ENCODE measurements around the gene HPSE2.

DNA sequence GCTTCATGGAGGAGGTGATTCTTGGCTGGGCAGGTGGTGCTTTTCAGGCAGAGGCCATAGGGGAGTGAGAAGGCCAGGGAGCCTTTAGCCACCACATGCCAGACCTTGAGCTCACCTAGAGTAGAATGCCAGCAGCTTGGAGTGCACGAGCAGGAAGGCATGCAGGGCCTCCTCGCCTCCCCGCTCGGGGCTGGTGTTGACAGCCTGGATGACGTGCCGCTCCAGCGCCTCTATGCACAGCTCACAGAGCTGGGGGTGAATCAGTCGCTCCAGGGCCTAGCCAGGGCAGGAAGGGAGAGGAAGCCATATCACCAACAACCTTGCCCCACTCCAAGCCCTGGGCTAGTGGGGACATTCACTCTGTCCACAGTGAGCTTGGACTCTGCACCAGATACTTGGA is 804.6 kb downstream of the HPSE2 start:
- TF ChIP-seq TOX (CRISPR knock-in tag; IDR thresholded peaks at IDR 0.05; ENCODE audit: borderline replicate concordance) (no peak), ZC3H10 (CRISPR knock-in tag; IDR thresholded peaks at IDR 0.05) (no peak), RARB (CRISPR knock-in tag; IDR thresholded peaks at IDR 0.05) (no peak), ZNF8 (CRISPR knock-in tag; IDR thresholded peaks at IDR 0.05) (no peak), ZFP30 (CRISPR knock-in tag; IDR thresholded peaks at IDR 0.05) (no peak), ZFP3 (CRISPR knock-in tag; IDR thresholded peaks at IDR 0.05) (no peak), ISL1 (CRISPR knock-in tag; IDR thresholded peaks at IDR 0.05) (no peak), ARNTL (CRISPR knock-in tag; IDR thresholded peaks at IDR 0.05; ENCODE audit: borderline replicate concordance, low read depth) (no peak), ZNF70 (CRISPR knock-in tag; IDR thresholded peaks at IDR 0.05) (no peak), SNAI2 (CRISPR knock-in tag; IDR thresholded peaks at IDR 0.05) (no peak)
- TF ChIP-seq, protein P1, sequence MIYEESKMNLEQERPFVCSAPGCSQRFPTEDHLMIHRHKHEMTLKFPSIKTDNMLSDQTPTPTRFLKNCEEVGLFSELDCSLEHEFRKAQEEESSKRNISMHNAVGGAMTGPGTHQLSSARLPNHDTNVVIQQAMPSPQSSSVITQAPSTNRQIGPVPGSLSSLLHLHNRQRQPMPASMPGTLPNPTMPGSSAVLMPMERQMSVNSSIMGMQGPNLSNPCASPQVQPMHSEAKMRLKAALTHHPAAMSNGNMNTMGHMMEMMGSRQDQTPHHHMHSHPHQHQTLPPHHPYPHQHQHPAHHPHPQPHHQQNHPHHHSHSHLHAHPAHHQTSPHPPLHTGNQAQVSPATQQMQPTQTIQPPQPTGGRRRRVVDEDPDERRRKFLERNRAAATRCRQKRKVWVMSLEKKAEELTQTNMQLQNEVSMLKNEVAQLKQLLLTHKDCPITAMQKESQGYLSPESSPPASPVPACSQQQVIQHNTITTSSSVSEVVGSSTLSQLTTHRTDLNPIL (CRISPR knock-in tag; IDR thresholded peaks at IDR 0.05; ENCODE audit: low read depth), result no peak
- TF ChIP-seq, protein P2, sequence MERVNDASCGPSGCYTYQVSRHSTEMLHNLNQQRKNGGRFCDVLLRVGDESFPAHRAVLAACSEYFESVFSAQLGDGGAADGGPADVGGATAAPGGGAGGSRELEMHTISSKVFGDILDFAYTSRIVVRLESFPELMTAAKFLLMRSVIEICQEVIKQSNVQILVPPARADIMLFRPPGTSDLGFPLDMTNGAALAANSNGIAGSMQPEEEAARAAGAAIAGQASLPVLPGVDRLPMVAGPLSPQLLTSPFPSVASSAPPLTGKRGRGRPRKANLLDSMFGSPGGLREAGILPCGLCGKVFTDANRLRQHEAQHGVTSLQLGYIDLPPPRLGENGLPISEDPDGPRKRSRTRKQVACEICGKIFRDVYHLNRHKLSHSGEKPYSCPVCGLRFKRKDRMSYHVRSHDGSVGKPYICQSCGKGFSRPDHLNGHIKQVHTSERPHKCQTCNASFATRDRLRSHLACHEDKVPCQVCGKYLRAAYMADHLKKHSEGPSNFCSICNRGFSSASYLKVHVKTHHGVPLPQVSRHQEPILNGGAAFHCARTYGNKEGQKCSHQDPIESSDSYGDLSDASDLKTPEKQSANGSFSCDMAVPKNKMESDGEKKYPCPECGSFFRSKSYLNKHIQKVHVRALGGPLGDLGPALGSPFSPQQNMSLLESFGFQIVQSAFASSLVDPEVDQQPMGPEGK (CRISPR knock-in tag; IDR thresholded peaks at IDR 0.05; ENCODE audit: borderline replicate concordance), result no peak
- TF ChIP-seq, protein P3, sequence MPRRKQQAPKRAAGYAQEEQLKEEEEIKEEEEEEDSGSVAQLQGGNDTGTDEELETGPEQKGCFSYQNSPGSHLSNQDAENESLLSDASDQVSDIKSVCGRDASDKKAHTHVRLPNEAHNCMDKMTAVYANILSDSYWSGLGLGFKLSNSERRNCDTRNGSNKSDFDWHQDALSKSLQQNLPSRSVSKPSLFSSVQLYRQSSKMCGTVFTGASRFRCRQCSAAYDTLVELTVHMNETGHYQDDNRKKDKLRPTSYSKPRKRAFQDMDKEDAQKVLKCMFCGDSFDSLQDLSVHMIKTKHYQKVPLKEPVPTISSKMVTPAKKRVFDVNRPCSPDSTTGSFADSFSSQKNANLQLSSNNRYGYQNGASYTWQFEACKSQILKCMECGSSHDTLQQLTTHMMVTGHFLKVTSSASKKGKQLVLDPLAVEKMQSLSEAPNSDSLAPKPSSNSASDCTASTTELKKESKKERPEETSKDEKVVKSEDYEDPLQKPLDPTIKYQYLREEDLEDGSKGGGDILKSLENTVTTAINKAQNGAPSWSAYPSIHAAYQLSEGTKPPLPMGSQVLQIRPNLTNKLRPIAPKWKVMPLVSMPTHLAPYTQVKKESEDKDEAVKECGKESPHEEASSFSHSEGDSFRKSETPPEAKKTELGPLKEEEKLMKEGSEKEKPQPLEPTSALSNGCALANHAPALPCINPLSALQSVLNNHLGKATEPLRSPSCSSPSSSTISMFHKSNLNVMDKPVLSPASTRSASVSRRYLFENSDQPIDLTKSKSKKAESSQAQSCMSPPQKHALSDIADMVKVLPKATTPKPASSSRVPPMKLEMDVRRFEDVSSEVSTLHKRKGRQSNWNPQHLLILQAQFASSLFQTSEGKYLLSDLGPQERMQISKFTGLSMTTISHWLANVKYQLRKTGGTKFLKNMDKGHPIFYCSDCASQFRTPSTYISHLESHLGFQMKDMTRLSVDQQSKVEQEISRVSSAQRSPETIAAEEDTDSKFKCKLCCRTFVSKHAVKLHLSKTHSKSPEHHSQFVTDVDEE (CRISPR knock-in tag; IDR thresholded peaks at IDR 0.05), result no peak
